Endothelial cell of umbilical vein (primary cell): ENCODE data around the gene USP34. TPM values are rescaled to one million over a fixed set of nuclear protein-coding genes. Genes with fewer than 3 reads are reported as not detected.

Experiments
- BruUV-seq: library from RNA; stranded (reverse); fragments of 400-500 nt; replicated peaks from 2 replicates; lab custom pipeline; 2021; lab: Mats Ljungman, UMichigan
- CTCF ChIA-PET: fragments of 300-600, 350-600 bp; sonication (Branson Sonifier 250); formaldehyde crosslinking; loops from one replicate; lab custom pipeline; 2021; ENCODE audit warnings: antibody characterized with exemption, inconsistent platforms; lab: Charles Lee
- POLR2A ChIA-PET: fragments of 300-600, 350-600 bp; sonication (Branson Sonifier 250); formaldehyde crosslinking; loops from one replicate; lab custom pipeline; 2021; ENCODE audit warnings: antibody characterized with exemption, inconsistent platforms; lab: Charles Lee
- DNase-seq: peaks from one replicate; pipeline ENCODE4 v3.0.0-alpha.2; 2011; ENCODE audit warnings: low read depth, low spot score
- FAIRE-seq: peaks from 2 replicates; lab custom pipeline; 2011; peaks lifted over from hg19 to GRCh38; lab: Jason Lieb, UNC
- H2AFZ ChIP-seq: 2 replicates; pipeline ENCODE4 v1.6.0; 2012; ENCODE audit warnings: low read depth, low read length, control low read depth, inconsistent platforms
- H3K27ac ChIP-seq: 2 replicates; pipeline ENCODE4 v1.5.1; 2011; ENCODE audit warnings: low read depth, mild to moderate bottlenecking, control low read depth, low read length, moderate library complexity; ENCODE audit not compliant: insufficient read depth
- H3K27me3 ChIP-seq, 2 experiments: 2 replicates each; pipeline versions ENCODE4 v1.6.0 to v1.6.1; 2011; ENCODE audit warnings: low read length in 2 of 2, mixed read lengths in 1 of 2; ENCODE audit not compliant: control insufficient read depth in 2 of 2, insufficient read depth in 2 of 2
- H3K36me3 ChIP-seq, 2 experiments: 2 replicates in 1 of 2; 3 replicates in 1 of 2; pipeline ENCODE4 v1.5.1; 2011; ENCODE audit warnings: low read length in 2 of 2, mild to moderate bottlenecking in 1 of 2, moderate library complexity in 1 of 2; ENCODE audit not compliant: control insufficient read depth in 2 of 2, insufficient read depth in 2 of 2; ENCODE audit errors: extremely low read depth in 1 of 2
- H3K4me1 ChIP-seq: 3 replicates; pipeline ENCODE4 v1.5.1; 2011; ENCODE audit warnings: mild to moderate bottlenecking, low read length; ENCODE audit not compliant: control insufficient read depth, insufficient read depth; ENCODE audit errors: extremely low read depth
- H3K4me2 ChIP-seq: 2 replicates; pipeline ENCODE4 v1.6.1; 2011; ENCODE audit warnings: low read length, control low read depth, mixed read lengths; ENCODE audit not compliant: insufficient read depth
- H3K4me3 ChIP-seq, 3 experiments: fragments of 200-600 bp in 1 of 3; sonication (generic), shearing (Covaris generic) in 1 of 3; replicated peaks in 1 of 3; 2 replicates each; pipeline ENCODE4 v1.5.1; 2011 to 2016; ENCODE audit warnings: control low read depth in 3 of 3, low read length in 3 of 3, mild to moderate bottlenecking in 2 of 3, inconsistent platforms in 1 of 3, low read depth in 1 of 3, moderate library complexity in 1 of 3; ENCODE audit not compliant: insufficient read depth in 1 of 3
- H3K79me2 ChIP-seq: 2 replicates; pipeline ENCODE4 v1.6.0; 2012; ENCODE audit warnings: low read length, inconsistent platforms; ENCODE audit not compliant: control insufficient read depth, insufficient read depth
- H3K9ac ChIP-seq: replicated peaks from 2 replicates; pipeline ENCODE3; 2011; ENCODE audit warnings: low read length, control low read depth; ENCODE audit not compliant: insufficient read depth; ENCODE audit errors: extremely low read depth
- H3K9me1 ChIP-seq: replicated peaks from 3 replicates; pipeline ENCODE4 v1.6.0; 2011; ENCODE audit warnings: mild to moderate bottlenecking, low read length; ENCODE audit not compliant: control insufficient read depth, insufficient read depth; ENCODE audit errors: extremely low read depth
- H3K9me3 ChIP-seq: replicated peaks from 2 replicates; pipeline ENCODE4 v1.5.1; 2012; ENCODE audit warnings: low read length, inconsistent platforms; ENCODE audit not compliant: control insufficient read depth, insufficient read depth
- H4K20me1 ChIP-seq: replicated peaks from 2 replicates; pipeline ENCODE3; 2011; ENCODE audit warnings: mild to moderate bottlenecking, low read length; ENCODE audit not compliant: control insufficient read depth, insufficient read depth; ENCODE audit errors: extremely low read depth
- CTCF ChIP-seq, 2 donors: IDR thresholded peaks; 1 replicate in 1 of 2; 2 replicates in 1 of 2; pipeline ENCODE4 v1.5.1; 2011; ENCODE audit warnings: low read length in 2 of 2, mild to moderate bottlenecking in 2 of 2, moderate library complexity in 2 of 2, control low read depth in 1 of 2, inconsistent platforms in 1 of 2, low read depth in 1 of 2; ENCODE audit not compliant: insufficient read depth in 1 of 2; ENCODE audit errors: extremely low read depth in 1 of 2
- EZH2 ChIP-seq: IDR thresholded peaks from 2 replicates; pipeline ENCODE4 v1.6.1; 2012; ENCODE audit warnings: borderline replicate concordance, low read depth, mild to moderate bottlenecking, moderate library complexity, low read length, inconsistent platforms; ENCODE audit not compliant: severe bottlenecking
- FOS ChIP-seq: IDR thresholded peaks from 2 replicates; pipeline ENCODE4 v1.6.1; 2011; ENCODE audit warnings: mild to moderate bottlenecking, low read length, moderate library complexity, borderline replicate concordance; ENCODE audit not compliant: insufficient read depth
- GATA2 ChIP-seq: IDR thresholded peaks from 2 replicates; pipeline ENCODE4 v1.7.0; 2011; ENCODE audit warnings: low read depth, mild to moderate bottlenecking, moderate library complexity, mixed read lengths, low read length; ENCODE audit not compliant: insufficient read length, insufficient read depth
- JUN ChIP-seq: IDR thresholded peaks from 2 replicates; pipeline ENCODE4 v1.6.1; 2011; ENCODE audit warnings: borderline replicate concordance, low read depth; ENCODE audit not compliant: insufficient read length, insufficient read depth
- MAX ChIP-seq: IDR thresholded peaks from 2 replicates; pipeline ENCODE4 v1.6.1; 2011; ENCODE audit not compliant: insufficient read depth, insufficient read length
- MYC ChIP-seq: IDR thresholded peaks from one replicate; pipeline ENCODE4 v1.6.1; 2011; ENCODE audit warnings: mild to moderate bottlenecking, low read depth, low read length
- POLR2A ChIP-seq: IDR thresholded peaks from 2 replicates; pipeline ENCODE4 v1.6.1; 2012; ENCODE audit warnings: low read depth, mild to moderate bottlenecking, control low read depth, low read length
- POLR2AphosphoS5 ChIP-seq: IDR thresholded peaks from 2 replicates; pipeline ENCODE4 v1.6.1; 2012; ENCODE audit warnings: low read depth, mild to moderate bottlenecking, control low read depth, low read length, moderate library complexity; ENCODE audit not compliant: insufficient read depth
- dilution Hi-C: fragments of 300-500 bp; cut with MboI; formaldehyde crosslinking; loops from one replicate; pipeline ENCODE4 v1.15.0; 2019; ENCODE audit warnings: low sequenced_read_pairs; ENCODE audit not compliant: extremely low pct_ligation_motif_present
- intact Hi-C: fragments of 100-400 bp; cut with micrococcal nuclease; formaldehyde crosslinking; loops from one replicate; pipeline ENCODE4 v1.10.0; 2022
- polyA plus RNA-seq, 4 experiments: library from polyadenylated mRNA; depleted of rRNA in 3 of 4; stranded (reverse) in 3 of 4; unstranded in 1 of 4; fragments of >200 nt; gene quantifications; 2 replicates each; pipeline versions ENCODE4 v1.2.1 to v1.2.3, GENCODE V29; 2011 to 2012; ENCODE audit warnings: missing spikeins in 1 of 4
- total RNA-seq: library from RNA; stranded (reverse); gene quantifications from 2 replicates; pipeline ENCODE4 v1.2.3, GENCODE V29; 2021

USP34 gene
- total and polyA plus RNA-seq, 2 donors (not counting 3 experiments of a cell fraction or from before 2014, with no cell fraction given) = 46.3 to 96.9 TPM

- dilution Hi-C loops = no loop called here
- H3K9me3 ChIP-seq = no peaks in the 10 kb centered on the region
These were observed 31.5 kb downstream of the USP34 start for GRCh38 chr2:61439241-61440002.

More at GRCh38 chr2:61439241-61440002, 31.5 kb downstream of the USP34 start:
- CTCF ChIA-PET = interaction anchor here (1.1 to 1.5 kb wide), 2 partner anchors 13 to 16 kb away, joined by 3 to 6 read pairs; no protein-coding TSS in a partner anchor
- DNase-seq (no peak), FAIRE-seq (no peak)
- H3K36me3 ChIP-seq = no peaks in the 10 kb centered on the region
- H3K4me3 ChIP-seq = no peak overlapping the region
- POLR2A ChIA-PET = no interaction called here
- TF ChIP-seq MYC = no peak
- TF ChIP-seq EZH2 = no peak
- no peak for TF ChIP-seq POLR2AphosphoS5
- TF ChIP-seq MAX = no peak
- no peak for TF ChIP-seq JUN
- TF ChIP-seq GATA2 = no peak
- TF ChIP-seq POLR2A = no peak
- TF ChIP-seq FOS = no peak
- no peak for TF ChIP-seq CTCF (IDR thresholded peaks at IDR 0.05; ENCODE audit: extremely low read depth in 1 of 2, insufficient read depth in 1 of 2, low read depth in 1 of 2, low read length in 2 of 2)
- no peaks in the 10 kb centered on the region for H3K27me3 ChIP-seq
- no peak overlapping the region for H3K4me2 ChIP-seq
- H3K4me1 ChIP-seq = no peaks in the 10 kb centered on the region
- no TSS peak for BruUV-seq
- H3K79me2 ChIP-seq = peaks cover 93% of the 10 kb centered on the region
- no peak overlapping the region for H3K9ac ChIP-seq
- no peak overlapping the region for H3K27ac ChIP-seq
- H3K9me1 ChIP-seq = no peaks in the 10 kb centered on the region
- H4K20me1 ChIP-seq = peaks cover 4% of the 10 kb centered on the region
- intact Hi-C loops = no loop called here
- no peak overlapping the region for H2AFZ ChIP-seq
